GM19238 (cell line): ENCODE measurements around the gene TGIF2.
"Not testable (repeated sequence)": the region's sequence is repeated elsewhere in the genome, so short reads cannot be mapped to it uniquely, and the experiment has no call there.

Experiments used
- DNase-seq: peaks from one replicate; pipeline ENCODE4 v3.0.0; 2011; ENCODE audit warnings: low spot score; ENCODE audit not compliant: insufficient read length

The TGIF2 gene

DNA sequence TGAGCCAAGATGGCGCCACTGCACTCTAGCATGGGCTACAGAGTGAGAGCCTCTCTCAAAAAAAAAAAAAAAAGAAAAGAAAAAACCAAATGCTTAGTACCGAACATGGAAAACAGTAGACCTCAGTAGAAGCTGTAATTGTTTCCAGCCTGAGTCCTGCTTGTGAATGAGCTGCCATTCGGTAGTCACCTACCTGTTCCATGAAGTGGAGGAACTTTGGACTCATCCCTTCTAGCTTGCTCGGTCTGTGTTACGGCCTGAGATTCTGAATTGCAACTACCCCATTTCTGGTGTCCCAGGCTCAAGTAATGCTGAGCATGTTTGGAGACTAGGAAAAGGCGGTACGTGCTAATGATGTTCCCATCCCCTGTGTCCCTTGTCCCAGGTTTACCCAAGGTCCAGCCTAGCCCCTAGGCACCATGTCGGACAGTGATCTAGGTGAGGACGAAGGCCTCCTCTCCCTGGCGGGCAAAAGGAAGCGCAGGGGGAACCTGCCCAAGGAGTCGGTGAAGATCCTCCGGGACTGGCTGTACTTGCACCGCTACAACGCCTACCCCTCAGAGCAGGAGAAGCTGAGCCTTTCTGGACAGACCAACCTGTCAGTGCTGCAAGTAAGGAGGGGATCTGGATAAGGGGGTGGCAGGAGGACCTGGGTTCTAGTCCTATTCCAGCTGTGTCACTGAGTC lies 5.1 kb downstream of the TGIF2 start:
- no peak for DNase-seq

DNA sequence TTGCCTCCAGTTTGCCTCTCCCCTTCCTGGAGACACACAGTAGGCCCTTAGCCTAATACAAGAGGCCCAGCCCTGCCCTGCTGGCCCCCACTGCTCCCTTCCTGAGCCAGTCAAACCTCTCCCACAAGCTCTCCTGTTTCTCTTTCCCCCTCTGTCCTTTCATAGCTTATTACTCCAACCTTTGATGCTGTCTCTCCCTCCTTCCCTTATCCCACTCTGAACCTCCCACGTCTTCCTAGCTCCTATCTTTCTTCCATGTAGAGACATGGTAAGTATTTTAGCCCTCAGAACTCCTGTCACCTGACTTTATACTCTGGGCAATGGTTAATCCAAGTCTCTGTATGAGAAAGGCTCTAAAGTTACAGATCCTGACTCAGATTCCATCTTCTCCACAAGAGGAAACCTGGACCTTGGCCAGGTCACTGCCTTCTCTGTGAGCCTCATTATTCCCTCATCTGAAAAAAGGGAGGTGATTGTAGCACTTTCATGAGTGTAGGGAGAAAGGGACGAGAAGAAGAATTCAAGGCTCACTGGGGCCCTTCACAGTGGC lies 6.7 kb downstream of the TGIF2 start:
- no peak for DNase-seq

DNA sequence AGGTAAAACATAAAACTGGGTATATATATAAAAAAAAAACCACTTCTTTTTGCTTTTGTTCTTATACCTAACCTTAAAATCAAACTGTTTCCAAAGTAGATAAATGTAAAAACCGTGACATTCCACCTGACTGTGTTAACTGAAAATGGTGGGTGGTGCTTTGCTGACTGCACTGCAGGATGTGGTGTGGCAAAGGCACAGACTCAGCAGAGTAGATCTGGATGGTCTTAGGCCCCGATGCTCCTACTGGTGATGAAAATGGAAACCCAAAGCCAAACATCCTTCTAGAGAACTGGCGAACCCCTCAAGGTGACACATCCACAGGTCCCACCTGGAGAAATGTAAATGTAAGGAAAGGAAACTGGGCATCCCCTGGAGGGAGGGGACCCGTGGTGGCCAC lies 8.9 kb downstream of the TGIF2 start:
- DNase-seq, result no peak

DNA sequence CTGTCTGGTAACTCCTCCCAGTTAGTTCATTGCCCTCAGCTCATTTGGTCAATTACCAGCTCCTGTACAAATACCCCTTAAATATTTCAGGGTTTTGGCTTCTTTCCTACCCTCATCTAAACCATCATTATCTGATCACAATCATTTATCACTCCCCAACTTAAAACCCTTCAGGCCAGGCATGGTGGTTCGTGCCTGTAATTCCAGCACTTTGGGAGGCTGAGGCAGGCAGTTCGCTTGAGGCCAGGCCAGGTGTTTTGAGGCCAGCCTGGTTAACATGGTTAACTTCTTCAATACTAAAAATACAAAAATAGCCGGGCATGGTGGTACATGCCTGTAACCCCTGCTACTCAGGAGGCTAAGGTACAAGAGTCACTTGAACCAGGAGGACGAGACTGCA lies 9.4 kb downstream of the TGIF2 start:
- no peak for DNase-seq

DNA sequence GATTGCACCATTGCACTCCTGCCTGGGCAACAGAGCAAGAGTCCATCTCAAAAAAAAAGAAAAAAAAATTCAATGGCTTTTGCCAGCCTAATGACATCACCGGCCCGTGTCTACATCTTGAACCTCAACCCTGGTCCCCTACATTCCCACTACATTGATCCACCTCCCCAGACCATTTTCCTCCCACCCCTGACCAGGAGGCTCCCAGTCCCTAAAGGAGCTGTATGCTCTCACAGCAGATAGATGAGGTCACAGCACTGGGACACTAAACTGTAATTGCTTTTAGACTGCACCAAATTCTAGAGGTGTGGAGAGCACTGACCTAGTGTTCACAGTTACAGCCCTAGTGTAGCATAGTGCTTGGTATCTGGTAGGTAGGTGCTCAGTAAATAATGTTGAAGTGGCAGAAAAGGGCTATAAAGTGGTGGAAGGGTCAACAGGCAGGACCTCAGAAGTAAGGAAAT lies 10.7 kb downstream of the TGIF2 start:
- DNase-seq, result no peak

DNA sequence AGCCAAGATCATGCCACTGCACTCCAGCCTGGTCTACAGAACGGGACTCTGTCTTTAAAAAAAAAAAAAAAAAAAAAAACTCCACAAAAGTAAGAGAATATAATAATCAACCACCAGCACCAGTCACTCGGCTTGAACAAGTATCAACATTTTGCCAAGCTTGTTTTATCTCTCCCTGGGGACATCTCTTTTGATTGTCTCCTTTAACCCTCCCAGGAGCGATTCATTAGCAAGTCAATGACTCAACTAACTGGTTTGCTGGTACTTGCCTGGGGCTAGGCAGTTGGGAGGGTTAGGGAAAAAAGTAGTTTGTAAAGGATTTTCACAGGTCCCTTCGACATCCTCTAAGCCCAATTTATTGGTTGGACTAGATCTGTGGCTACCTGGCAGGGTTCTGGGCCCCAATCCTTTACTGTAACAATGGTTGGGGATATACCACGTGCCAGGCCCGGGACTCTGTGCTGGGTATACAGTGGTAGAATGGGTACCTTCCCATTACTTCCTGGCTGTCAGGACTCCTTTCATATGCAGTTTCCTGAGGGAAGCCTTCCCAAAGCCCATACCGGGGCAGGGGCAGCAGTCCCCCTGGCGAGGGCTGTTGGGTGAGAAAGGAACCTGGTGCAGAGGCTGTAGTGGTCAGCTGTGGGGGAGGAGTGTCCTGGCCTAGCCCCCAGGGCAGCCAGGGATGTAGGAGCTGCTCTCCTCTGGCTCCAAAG lies 12.2 kb downstream of the TGIF2 start:
- no peak for DNase-seq

DNA sequence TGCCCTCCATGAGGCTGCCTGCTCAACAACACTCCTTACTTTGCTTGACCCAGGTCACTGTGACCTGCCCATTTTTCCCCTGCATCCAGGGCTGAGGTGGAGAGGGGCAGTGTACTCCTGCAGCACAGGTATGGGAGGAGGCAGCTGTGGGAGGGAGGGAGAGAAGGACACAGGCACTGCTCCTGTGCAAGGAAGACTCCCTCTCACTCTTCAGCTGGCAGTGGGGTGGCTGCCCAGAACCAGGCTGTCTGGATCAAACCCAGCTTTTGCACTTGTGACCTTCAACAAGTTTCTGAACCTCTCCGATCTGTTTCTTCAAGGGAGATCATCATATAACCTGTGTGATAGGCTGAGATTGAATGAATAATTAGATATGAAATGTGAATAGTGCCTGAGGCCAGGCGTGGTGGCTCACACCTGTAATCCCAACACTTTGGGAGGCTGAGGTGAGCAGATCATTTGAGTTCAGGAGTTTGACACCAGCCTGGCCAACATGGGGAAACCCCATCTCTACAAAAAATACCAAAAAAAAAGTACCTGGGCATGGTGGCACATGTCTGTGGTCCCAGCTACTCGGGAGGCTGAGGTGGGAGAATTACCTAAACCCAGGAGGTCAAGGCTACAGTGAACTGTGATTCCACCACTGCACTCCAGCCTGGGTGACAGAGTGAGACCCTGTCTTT lies 14.1 kb downstream of the TGIF2 start:
- DNase-seq, result no peak

DNA sequence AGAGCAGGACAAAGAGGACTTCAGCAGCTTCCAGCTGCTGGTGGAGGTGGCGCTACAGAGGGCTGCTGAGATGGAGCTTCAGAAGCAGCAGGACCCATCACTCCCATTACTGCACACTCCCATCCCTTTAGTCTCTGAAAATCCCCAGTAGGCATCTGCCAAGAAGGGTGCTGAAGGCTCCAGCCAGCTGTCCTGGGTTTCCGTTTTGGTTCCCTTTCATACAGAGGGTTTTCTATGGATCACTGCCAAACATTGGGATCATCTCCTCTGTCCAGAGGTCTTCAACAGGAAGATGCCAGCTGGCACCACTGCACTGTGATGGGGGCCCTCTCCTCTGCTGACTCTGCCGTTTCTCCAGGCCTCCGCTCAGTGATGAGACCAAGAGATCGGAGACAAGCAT lies 17.9 kb downstream of the TGIF2 start:
- no peak for DNase-seq

DNA sequence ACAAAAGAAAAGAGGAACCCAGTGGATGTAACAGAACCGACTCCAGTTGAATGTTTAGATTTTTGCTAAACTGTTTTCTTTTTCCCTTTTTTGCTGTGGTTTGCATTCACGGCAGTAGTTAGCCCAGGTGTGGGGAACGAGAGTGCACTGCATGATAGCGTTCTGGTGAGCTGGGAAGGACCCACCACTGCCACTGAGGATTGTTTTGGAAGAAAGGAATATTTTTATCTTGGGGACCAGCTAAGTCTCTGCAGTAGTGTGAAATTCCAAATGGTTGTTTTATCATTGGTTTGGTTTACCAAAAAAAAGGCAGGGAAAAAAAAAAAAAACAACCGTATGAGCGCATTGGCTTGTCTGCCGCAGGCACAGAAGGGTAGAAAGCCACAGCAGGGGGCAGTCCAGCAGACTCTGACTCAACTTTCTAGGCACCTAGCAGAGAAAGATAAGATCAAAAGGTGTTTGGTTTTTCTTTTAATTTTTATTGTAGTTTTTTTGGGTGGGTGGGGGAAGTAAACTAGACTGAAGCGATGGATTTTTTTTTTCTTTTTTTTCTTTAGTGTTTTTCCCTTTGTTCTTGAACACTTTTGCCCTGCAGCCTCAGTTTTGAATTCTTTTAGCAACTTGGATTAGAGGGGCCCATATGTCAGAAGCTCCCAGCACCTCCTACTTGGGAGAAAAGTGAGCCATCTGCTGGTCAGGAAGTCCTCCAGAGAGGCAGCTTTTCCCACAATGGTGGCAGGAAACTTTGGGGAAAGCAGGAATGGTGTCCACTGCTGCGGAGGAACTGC lies 18.7 kb downstream of the TGIF2 start:
- no peak for DNase-seq

DNA sequence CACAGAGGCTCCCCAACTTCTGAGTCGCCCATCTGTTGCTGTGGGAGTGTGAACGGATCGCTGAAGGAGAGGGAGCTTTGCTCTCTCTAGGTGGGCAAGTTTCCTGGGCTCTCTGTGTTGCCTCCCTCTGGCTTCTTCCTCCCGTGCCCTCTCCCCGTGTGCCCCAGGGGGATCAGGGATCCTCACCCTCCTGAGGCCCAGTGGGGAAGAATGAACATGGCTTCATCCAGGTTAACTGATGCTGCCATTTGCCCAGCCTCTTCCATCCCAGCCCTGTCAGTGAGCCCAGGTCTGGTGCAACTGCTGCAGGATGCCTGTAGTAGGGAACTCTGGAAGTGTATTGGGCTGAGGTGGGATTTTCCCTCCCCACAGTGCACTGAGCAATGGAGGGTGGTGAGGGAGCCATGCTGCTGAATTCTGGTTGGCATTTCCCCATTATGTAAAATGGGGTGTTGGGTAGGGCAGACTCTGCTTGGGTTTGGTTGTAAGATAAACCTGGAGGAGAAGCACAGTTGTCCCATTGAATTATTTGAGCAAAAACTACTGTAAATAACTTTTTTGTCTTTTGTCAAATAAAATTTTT lies 20.0 kb downstream of the TGIF2 start:
- no peak for DNase-seq

DNA sequence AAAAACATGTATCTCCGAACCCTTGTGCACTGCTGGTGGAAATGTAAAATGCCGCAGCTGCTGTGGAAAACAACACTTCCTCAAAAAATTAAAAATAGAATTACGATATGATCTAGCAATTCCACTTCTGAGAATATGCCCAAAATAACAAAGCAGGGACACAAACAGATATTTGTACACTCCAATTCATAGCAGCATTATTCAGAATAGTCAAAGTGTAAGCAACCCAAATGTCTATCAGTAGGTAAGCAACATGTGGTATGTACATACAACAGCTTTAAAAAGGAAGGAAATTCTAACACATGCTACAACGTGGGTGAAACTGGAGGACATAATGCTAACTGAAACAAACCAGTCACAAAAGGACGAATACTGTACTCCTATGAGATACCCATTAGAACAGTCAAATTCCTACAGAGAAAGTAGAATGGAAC lies 26.5 kb downstream of the TGIF2 start:
- no peak for DNase-seq

DNA sequence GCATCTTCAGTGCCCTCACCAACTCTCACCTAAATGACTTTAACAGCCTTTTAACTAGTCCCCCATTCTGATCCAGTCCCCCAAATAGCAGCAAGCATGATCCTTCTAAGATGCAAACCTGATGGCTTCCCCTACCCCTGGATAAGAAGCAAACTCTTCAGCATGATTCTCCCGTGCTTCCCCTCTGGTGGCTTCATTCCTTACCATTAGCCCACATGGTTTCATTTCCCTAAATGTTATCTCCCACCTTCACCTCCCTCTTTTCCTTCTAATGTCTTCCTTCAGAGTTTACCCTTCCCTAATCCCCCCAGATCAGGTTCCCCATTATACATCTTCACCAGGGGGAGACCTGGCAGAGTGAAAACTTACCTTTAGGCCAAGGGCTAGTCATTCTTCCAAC lies 28.1 kb downstream of the TGIF2 start:
- DNase-seq, result no peak

DNA sequence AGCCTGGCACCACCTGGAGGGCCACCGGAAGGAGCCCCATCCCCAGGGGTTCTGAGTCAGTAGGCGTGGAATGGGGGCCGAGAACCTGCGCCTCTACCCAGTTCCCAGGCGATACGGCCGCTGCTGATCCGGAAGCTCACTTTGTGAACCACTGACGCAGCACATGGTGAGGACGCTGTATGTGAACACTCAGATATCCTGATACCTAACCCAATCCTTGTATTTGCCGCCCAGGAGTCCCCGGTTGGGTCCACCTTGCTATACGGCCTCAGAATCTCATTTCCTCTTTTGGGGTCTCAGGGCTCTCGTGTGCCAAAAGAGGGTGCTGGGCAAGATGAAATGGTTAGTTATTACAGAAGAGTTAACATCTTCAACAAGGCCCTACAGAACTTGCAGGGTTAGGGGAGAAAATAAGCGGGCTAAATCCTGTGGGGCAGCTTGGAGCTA lies 31.6 kb downstream of the TGIF2 start:
- peak; percentile 31 for DNase-seq

DNA sequence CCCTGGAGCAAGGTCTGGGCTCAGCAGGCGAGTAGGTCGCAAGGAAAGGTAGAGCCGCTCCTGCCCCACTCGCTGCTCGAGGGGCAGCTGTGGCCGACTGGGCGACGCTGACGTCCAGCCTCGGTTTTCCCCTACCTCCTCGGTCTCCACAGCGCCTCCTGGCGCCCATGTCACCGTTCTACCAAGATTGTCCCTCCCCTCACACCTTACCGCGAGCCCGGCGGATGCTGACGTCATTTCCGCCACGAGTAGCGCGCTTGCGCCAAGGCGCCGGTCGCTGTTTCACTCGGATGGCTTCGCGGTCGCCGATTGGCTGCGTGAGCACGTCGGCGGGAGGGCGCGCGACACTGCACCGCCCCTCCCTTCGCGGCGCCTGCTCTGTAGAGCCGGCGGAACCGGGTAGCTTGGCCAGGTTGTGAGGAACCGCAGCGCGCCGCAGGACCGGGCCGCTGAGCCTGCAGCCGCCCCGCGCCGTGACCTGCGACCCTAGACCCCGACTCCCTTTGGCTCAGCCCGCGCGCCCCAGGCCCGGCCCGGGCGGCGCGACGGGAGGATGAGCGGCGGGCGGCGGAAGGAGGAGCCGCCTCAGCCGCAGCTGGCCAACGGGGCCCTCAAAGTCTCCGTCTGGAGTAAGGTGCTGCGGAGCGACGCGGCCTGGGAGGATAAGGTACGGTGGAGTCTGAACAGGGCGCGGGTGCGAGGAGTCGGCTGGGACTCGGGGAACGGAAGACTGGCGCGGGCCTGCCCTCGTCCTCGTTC lies 32.2 kb downstream of the TGIF2 start, which contains the start of gene RAB5IF:
Gene RAB5IF (plus strand): TSS at position 381 of the 759 bp plus-strand sequence. CDS start 173 bp downstream, at position 554.
- peak; percentile 76 for DNase-seq

DNA sequence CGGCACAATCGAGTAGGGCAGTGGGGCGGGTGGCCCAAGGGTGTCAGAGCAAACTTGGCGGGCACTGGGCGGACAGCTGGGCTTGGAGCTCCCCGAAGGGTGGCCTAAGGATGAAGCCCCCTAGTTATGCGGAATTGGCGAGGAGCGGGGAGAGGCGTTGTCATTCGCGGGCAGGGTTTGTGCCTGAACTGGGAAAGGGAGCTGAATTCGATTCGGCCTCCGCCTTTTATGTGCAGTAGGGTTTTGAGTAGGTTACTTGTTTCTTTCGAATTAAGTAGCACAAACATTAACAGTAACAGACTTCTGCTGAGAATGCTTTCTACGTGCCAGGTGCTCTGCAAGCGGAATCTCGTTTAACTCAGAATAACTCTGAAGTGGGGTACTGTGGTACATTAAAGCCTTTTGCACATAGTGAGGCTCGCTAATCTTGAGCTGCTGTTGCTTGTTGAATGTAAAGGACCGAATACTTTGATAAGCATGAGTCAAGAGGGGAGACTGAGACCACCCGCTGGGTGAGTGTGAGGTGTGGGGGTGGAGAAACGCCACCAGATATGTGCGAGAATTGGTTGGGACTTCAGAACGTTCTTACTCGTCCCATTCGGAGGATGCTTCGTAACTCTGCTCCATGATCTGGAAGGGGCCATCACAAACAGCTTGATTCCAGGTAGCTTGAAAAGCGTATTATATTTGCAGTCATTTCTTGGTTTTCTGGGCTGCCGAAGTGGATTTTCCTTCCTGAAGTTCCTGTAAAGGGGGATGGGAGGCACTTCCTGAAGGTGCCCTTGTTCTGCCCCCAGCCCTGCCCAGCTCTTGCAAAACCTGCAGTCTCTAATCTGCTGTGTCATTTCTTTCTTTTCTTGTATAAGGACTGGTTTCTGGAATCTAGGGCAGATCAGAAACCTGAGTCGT lies 33.0 kb downstream of the TGIF2 start:
- no peak for DNase-seq

DNA sequence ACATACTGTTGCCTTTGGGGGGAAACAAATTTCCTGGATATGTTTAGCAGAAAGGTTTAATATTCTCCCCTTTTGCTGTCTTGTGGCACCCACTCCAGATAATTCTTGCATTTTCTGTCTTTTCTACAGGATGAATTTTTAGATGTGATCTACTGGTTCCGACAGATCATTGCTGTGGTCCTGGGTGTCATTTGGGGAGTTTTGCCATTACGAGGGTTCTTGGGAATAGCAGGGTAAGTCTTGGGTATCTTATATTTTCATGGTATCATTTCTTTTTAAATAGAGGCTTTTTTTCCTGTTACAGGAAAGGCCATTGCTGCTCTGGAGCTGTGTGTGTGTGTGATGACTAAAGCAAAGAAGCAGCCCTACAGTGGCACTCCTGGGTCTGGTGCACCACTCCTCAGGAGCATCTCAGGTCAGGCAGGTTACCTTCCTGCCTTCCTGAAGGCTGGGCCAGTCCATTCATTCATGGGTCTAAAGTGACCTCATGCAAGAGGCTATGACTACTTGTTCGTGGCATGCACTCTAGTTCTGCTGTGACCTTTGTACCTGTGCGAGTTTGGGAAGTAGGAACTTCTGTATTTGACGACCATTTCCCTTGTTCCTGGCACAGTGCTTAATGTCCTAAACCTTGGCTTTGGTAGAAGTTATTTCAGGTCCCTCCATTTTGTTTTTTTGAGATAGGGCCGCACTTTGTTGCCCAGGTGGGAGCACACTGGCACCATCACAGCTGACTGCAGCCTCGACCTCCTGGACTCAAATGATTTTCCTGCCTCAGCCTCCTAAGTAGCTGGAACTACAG lies 34.4 kb downstream of the TGIF2 start:
- DNase-seq, result no peak

DNA sequence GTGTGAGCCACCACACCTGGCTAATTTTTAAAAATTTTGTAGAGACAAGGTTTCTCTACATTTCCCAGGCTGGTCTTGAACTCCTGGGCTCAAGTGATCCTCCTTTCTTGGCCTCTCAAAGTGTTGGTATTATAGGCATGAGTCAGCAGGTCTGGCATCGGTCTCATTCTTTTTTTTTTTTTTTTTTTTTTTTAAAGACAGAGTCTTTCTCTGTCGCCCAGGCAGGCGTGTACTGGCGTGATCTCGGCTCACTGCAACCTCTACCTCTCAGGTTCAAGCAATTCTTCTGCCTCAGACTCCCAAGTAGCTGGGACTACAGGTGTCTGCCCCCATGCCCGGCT lies 35.0 kb downstream of the TGIF2 start:
- DNase-seq, result not testable (repeated sequence)

DNA sequence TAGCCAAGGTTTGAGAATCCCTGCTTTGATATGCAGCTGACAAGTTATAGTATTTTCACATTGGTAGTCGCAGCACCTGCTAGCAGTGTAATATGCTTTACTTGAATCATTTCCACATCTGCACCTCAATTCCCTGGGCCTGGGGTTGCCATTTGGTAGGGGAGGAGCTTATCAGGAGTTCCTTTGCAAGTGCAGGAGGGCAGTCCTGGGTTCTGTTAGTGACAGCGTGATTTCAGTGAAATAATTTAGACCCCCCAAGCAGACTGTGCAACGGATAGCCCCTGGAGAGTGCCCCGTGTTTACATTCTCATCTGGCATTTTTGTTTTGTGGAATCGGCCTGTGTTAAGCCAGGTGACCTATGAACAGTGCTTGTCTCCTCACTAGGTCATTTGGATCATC lies 38.2 kb downstream of the TGIF2 start:
- no peak for DNase-seq
